ENCODE results near the gene AIG1.

AIG1 gene

GRCh38 chr6:143158113-143158581 lies 97.5 kb downstream of the AIG1 start:
- no peak overlapping the region for H3K4me2 ChIP-seq
- H3K9ac ChIP-seq, result no peak overlapping the region
- no peaks in the 10 kb centered on the region for H3K36me3 ChIP-seq (ENCODE audit: insufficient read depth)
- H3K4me1 ChIP-seq (ENCODE audit: low read depth, poor library complexity, severe bottlenecking), result no peaks in the 10 kb centered on the region
- H2AFZ ChIP-seq (ENCODE audit: low read depth), result no peak overlapping the region
- no peaks in the 10 kb centered on the region for H3K27me3 ChIP-seq (ENCODE audit: insufficient read depth, low read depth)
- TF ChIP-seq, protein P1, sequence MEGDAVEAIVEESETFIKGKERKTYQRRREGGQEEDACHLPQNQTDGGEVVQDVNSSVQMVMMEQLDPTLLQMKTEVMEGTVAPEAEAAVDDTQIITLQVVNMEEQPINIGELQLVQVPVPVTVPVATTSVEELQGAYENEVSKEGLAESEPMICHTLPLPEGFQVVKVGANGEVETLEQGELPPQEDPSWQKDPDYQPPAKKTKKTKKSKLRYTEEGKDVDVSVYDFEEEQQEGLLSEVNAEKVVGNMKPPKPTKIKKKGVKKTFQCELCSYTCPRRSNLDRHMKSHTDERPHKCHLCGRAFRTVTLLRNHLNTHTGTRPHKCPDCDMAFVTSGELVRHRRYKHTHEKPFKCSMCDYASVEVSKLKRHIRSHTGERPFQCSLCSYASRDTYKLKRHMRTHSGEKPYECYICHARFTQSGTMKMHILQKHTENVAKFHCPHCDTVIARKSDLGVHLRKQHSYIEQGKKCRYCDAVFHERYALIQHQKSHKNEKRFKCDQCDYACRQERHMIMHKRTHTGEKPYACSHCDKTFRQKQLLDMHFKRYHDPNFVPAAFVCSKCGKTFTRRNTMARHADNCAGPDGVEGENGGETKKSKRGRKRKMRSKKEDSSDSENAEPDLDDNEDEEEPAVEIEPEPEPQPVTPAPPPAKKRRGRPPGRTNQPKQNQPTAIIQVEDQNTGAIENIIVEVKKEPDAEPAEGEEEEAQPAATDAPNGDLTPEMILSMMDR (conservative IDR thresholded peaks at IDR 0.05; ENCODE audit: low read depth, low read length), result no peak
- no peak overlapping the region for H3K27ac ChIP-seq
- H3K4me3 ChIP-seq (IDR thresholded peaks at IDR 0.05; ENCODE audit: insufficient read depth, low read depth, low read length), result no peak overlapping the region
- H4K20me1 ChIP-seq (ENCODE audit: insufficient read depth), result no peaks in the 10 kb centered on the region
- no peaks in the 10 kb centered on the region for H3K79me2 ChIP-seq (ENCODE audit: insufficient read depth, low read depth)

DNA sequence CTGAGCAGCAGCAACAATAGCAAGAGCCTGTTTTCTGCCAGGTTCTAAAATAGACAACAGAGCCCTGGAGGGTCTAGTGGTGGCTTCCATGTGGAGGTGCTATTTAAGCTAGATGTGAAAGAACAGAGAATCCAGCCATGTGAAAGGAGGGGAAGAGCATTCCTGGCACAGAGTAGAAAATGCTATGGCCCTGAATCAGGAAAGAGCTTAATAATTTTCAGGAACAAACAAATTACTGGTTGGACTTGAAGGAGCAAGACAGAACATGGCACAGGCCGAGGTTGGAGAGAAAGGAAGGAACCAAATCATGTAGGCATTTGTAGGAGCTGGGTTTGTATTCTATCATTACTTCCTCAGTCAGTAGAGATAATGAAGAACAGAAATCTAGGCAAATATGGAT lies 98.3 kb downstream of the AIG1 start:
- no peak overlapping the region for H3K27ac ChIP-seq
- H3K4me2 ChIP-seq, result no peak overlapping the region
- no peaks in the 10 kb centered on the region for H3K79me2 ChIP-seq (ENCODE audit: insufficient read depth, low read depth)
- H3K36me3 ChIP-seq (ENCODE audit: insufficient read depth), result no peaks in the 10 kb centered on the region
- no peak overlapping the region for H3K4me3 ChIP-seq (IDR thresholded peaks at IDR 0.05; ENCODE audit: insufficient read depth, low read depth, low read length)
- no peaks in the 10 kb centered on the region for H3K4me1 ChIP-seq (ENCODE audit: low read depth, poor library complexity, severe bottlenecking)
- H3K9ac ChIP-seq, result no peak overlapping the region
- H4K20me1 ChIP-seq (ENCODE audit: insufficient read depth), result no peaks in the 10 kb centered on the region
- TF ChIP-seq, protein P1 (conservative IDR thresholded peaks at IDR 0.05; ENCODE audit: low read depth, low read length), result no peak
- no peaks in the 10 kb centered on the region for H3K27me3 ChIP-seq (ENCODE audit: insufficient read depth, low read depth)
- no peak overlapping the region for H2AFZ ChIP-seq (ENCODE audit: low read depth)

GRCh38 chr6:143160015-143160414 lies 99.3 kb downstream of the AIG1 start:
- no peaks in the 10 kb centered on the region for H3K36me3 ChIP-seq (ENCODE audit: insufficient read depth)
- H3K27me3 ChIP-seq (ENCODE audit: insufficient read depth, low read depth), result no peaks in the 10 kb centered on the region
- no peaks in the 10 kb centered on the region for H4K20me1 ChIP-seq (ENCODE audit: insufficient read depth)
- H3K4me1 ChIP-seq (ENCODE audit: low read depth, poor library complexity, severe bottlenecking), result no peaks in the 10 kb centered on the region
- H3K4me2 ChIP-seq, result no peak overlapping the region
- no peak overlapping the region for H3K9ac ChIP-seq
- TF ChIP-seq, protein P1 (conservative IDR thresholded peaks at IDR 0.05; ENCODE audit: low read depth, low read length), result no peak
- H3K4me3 ChIP-seq (IDR thresholded peaks at IDR 0.05; ENCODE audit: insufficient read depth, low read depth, low read length), result no peak overlapping the region
- H3K27ac ChIP-seq, result no peak overlapping the region
- H3K79me2 ChIP-seq (ENCODE audit: insufficient read depth, low read depth), result no peaks in the 10 kb centered on the region
- no peak overlapping the region for H2AFZ ChIP-seq (ENCODE audit: low read depth)

- Histone ChIP-seq H3K27me3 (ENCODE audit: insufficient read depth, low read depth) (no peaks in the 10 kb centered on the region), H3K36me3 (ENCODE audit: insufficient read depth) (no peaks in the 10 kb centered on the region), H3K4me1 (ENCODE audit: low read depth, poor library complexity, severe bottlenecking) (no peaks in the 10 kb centered on the region), H3K79me2 (ENCODE audit: insufficient read depth, low read depth) (no peaks in the 10 kb centered on the region), H4K20me1 (ENCODE audit: insufficient read depth) (no peaks in the 10 kb centered on the region), H3K4me2 (no peak overlapping the region), H2AFZ (ENCODE audit: low read depth) (no peak overlapping the region), H3K27ac (no peak overlapping the region), H3K9ac (no peak overlapping the region), H3K4me3 (IDR thresholded peaks at IDR 0.05; ENCODE audit: insufficient read depth, low read depth, low read length) (no peak overlapping the region)
- TF ChIP-seq, protein P1 (conservative IDR thresholded peaks at IDR 0.05; ENCODE audit: low read depth, low read length), result no peak
Observed at GRCh38 chr6:143160439-143161220, 99.9 kb downstream of the AIG1 start.
